Activated CD8-positive, alpha-beta memory T cell treated with anti-CD3 and anti-CD28 coated beads, Interleukin-2, amount 50 U/mL, for 1 hour (primary cell): ENCODE results near the gene COP1.
"Not testable (repeated sequence)": the region's sequence is repeated elsewhere in the genome, so short reads cannot be mapped to it uniquely, and the experiment has no call there.

Experiments used
- DNase-seq: peaks from one replicate; pipeline ENCODE4 v3.0.0-alpha.2; 2020; ENCODE audit errors: extremely low read depth

Gene COP1

GRCh38 chr1:176134666-176135065, 72.4 kb downstream of the COP1 start:
- no peak for DNase-seq

DNA sequence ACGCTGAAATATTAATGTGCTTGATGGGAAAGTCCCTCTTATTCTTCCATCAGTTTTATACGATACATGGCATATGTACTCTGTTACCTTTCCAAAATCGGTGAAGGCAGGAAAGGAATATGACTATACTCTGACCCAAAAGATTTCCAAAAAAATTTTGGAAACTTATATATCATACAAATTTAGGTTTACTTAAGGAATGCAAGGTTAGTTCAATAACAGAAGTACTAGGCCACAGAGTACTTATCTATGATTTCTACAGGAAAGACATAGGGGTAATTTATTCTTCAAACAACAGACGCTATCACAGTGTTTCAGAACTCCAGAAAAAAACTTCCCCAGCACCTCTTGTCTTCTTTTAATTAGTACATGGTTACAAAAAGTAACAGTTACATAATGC, 84.8 kb downstream of the COP1 start:
- DNase-seq = no peak

GRCh38 chr1:176119549-176119948, 87.5 kb downstream of the COP1 start:
- no peak for DNase-seq

DNA sequence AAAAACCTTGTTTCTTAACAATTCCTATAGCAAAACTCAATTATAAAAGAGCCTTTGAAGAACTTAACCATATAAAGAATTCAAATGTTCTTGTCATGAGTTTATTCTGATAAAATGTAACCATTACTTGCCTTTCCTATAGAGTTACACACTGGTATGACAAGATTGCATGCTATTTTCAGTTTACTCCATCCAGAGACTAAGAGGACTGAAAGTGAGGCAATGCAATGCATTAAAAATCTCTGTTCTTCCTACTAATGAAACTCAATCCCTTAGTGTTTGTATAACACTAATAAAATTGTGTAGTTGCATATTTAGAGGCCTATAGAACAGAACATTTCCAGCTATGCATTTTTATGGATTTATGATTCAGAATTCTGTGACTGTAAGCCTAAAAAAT, 88.1 kb downstream of the COP1 start:
- DNase-seq = no peak

GRCh38 chr1:176111835-176112234, 95.3 kb downstream of the COP1 start:
- DNase-seq = no peak

DNA sequence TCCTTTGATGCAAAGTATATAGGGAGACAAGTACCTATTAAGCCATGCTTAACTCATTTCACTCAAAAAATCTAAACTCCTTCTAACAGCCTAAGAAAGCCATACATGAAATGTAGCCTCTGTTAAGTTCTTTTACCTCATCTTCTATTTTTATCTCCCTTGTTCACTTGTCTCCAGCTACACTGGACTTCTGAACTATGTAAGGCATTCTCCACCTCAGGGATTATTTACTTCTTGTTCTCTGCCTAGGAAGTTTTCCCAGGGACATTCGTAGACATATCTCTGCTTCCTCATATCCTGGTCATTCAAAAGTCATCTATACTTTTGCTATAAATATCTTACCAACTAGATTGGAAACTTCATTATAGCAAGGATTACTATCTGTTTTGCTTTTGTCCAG, 96.9 kb downstream of the COP1 start:
- no peak for DNase-seq

DNA sequence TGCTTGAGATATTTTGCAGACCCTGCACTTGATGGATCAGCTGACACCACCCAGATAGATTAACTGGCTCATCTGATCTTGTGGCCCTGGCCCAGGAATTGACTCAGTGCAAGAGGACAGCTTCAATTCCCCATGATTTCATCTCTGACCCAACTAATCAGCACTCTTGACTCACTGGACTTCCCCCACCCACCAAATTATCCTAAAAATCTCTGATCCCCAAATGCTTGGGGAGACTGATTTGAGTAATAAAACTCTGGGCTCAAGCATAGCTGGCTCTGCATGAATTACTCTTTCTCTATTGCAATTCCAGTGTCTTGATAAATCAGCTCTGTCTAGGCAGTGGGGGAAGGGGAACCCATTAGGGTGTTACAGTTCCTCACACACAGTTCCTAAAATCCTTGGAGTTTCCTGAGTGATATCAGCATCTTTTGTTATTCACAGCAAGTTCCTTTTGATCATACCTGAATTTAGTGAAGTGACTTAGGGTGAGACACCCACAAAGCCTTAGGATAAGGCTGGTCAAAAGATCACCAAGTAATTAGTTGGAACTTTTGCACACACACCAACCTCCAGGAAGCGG, 104.2 kb downstream of the COP1 start:
- no peak for DNase-seq

DNA sequence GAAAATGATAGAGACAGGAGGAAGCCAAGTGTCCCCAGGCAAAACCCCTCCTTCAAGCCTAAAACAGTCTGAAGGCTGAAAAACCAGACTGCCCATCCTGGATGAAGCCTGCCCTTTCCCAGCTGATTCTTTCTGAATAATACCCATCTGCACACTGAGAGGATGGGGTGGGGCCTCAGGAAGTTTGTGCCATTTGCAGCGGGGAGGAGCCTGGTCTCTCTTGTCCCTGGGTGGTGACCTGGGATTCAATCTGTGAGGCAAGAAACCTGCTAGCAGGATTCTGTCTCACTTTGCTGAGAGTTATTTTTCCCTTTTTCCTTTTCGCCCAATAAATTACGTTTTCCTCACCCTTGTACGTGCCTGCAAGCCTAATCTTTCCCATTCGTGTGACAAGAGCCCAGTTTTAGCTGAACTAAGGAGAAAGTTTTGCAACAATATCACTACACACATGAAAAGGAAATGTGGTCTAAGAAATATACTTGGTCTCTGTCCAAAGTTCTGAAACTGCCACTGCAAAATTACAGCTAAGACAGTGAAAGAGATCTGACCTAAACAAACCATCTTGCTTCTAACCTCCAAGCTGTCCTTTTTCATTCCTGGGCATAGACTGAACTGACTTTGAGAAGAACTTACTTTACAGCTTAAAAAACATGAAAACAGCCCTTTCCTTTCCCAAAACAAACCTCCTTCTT, 105.0 kb downstream of the COP1 start:
- DNase-seq = no peak

GRCh38 chr1:176098560-176098959, 108.5 kb downstream of the COP1 start:
- DNase-seq = no peak

DNA sequence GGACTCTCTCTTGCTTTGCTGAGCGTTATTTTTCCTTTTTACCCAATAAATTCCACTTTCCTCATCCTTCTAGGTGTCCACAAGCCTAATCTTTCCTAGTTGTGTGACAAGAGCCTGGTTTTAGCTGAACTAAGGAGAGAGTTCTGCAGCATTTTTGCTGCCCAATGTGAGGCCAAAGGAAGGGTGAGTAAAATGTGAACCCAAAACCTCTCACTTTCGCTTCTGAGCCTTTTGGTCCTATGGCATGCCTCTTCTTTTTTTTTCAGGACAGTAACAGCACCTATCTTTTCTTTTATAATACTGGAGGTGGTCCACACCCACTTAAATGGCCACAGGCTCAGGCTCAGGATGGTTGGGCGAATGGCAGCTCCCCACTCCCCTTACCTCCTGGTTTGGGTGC, 111.1 kb downstream of the COP1 start:
- DNase-seq = no peak

DNA sequence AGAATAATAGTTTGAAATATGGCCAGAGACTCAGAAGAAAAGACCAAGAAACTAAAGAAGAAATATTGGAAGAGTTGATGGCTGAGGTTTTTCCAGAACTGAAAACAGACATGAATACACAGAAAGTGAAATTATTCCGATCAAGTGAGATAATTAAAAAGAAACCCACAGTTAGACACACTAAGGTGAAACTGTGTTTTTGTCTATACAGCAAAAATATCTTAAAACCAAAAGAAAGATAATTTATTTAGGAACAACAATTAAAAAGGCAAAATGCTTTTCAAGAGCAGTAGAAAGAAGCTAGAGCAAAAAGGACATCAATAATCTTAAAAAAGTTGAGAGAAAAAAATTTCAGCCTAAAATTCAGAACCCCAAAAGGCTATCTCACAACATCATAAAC, 116.3 kb downstream of the COP1 start:
- no peak for DNase-seq

GRCh38 chr1:176087746-176088145, 119.3 kb downstream of the COP1 start:
- not testable (repeated sequence) for DNase-seq

DNA sequence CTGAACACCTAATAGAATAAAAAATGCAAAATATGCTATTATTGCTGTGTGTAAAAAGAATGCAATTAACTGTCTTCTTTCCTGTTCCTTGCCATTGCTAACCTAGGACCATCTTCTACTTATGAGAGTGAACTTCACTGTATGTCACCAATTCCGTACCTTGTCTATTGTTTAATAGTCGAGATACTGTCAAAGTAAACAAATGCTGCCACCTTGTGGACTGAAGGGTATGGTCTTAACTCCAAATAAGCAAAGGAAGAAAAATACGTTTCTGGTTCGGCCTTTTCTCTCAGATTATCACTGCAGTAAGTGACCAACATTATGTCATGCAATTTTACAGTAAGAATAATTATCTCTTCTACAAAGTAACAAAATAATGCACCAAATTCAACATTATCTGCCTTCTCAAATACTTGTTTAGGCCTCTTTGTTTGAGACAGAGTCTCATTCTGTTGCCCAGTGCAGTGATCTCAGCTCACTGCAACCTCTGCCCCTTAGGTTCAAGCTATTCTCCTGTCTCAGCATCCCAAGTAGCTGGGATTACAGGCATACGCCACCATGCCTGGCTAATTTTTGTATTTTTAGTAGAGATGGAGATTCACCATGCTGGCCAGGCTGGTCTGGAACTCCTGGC, 133.4 kb downstream of the COP1 start:
- DNase-seq = peak; percentile 9

DNA sequence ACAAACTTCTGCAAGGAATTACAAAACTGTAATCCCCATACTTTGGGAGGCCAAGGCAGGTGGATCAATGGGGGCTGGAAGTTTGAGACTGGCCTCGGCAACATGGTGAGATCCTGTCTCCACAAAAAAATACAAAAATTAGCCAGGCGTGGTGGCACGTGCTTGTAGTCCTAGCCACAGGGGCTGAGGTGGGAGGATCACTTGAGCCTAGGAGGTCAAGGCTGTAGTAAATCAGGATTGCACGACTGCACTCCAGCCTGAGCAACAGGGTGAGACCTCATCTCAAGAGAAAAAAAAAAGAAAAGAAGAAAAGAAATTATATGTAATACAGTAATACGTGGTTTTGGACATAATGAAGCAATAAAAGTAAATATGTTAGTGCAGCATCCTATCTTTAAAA, 138.2 kb downstream of the COP1 start:
- no peak for DNase-seq

GRCh38 chr1:176068256-176068655, 138.8 kb downstream of the COP1 start:
- DNase-seq = no peak

GRCh38 chr1:176066709-176067108, 140.4 kb downstream of the COP1 start:
- DNase-seq = no peak

DNA sequence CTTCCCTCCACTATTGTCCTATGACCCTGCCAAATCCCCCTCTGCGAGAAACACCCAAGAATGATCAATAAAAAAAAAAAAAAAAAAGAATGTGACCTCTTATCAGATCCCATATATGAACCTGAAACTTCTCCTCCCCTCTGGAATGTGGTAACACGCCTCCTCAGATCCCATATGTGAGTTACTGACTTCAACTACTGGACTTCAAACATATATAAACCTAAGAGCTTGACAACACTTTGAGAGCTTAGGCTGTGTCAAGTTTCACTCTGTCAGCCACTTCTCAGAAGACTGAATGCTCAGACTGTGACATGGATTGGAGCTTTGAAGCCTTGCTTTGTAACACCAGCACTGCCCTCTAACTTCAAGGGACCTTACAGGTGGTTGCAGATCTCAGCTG, 148.4 kb downstream of the COP1 start:
- no peak for DNase-seq

DNA sequence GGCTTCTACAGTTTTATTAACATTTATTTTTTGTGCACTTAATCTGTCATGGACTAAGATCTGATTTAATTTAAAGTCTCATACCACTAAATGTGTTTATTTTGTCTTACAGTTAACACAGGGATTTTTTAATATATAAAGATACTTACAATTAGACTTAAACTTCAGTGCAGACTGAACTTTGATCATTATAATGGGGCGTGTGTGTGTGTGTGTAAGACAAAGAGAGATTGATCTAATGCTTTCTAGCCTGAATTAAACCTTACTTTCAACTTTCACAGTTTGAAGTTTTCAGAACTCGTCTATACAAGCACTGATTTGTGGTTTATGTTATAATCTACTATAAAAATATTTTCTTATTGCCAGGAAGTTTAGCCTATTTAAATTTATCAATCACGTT, 150.8 kb downstream of the COP1 start:
- DNase-seq = no peak

DNA sequence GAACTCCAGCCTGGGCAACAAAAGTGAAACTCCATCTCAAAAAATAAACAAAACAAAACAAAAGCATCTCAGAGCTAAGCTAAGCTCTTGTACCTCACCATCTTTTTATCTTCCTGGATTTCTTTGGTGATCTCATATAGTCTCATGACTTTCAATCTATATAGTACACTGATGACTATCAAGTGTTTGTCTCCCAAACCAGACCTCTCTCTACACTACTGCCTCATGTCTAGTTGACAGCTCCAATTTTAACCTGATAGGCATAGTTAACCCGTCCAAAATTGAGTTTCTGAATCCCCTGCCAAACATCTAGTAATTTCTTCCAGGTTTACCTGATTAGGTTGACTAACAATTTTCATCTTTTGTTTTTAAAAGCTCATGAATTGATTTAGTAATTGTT, 151.7 kb downstream of the COP1 start:
- no peak for DNase-seq

DNA sequence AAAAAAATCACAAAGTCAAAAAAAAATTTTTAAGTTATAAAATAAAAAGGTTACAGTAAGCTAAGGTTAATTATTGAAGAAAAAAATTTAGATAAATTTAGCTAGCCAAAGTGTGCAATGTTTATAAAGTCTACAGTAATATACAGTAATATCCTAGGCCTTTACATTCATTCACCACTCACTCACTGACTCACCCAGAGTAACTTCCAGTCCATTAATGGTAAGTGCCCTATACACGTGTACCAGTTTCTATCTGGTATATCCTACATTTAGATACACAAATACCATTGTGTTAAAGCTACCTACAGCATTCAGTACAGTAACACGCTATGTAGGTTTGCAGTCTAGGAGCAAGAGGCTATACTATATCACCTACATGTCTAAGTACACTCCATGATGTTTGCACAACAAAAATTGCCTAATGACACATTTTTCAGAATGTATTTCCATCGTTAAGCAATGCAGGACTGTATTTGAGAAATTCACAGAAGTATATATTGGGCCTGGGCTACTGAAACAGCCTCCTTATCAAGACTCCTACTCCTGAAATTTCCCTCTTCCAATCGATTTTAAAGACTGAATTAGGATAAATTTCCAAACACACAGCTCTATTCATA, 155.1 kb downstream of the COP1 start:
- DNase-seq = no peak

DNA sequence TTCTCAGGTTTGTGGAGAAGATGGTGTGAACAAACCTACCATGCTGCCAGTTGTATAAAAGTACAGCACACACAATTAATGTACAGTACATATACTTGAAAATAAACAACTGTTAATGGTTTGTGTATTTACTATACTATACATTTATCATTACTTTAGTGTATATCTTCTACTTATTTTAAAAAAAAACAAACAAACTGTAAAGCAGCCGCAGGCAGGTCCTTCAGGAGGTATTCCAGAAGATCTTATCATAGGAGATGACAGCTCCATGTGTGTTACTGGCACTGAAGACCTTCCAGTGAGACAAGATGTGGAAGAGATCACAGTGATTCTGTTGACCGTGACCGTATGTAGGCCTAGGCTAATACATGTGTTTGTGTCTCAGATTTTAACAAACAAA, 155.7 kb downstream of the COP1 start:
- DNase-seq = no peak

- no peak for DNase-seq
These were observed 157.5 kb downstream of the COP1 start for GRCh38 chr1:176049582-176049981.

GRCh38 chr1:176046926-176047325, 160.2 kb downstream of the COP1 start:
- DNase-seq = no peak
